Astrocyte (in vitro differentiated cells and primary cell): ENCODE measurements around the gene RPLP1.

Experiments
- EZH2 ChIP-seq: IDR thresholded peaks from 2 replicates; pipeline ENCODE4 v1.6.1; 2012; ENCODE audit warnings: mild to moderate bottlenecking, low read length, inconsistent platforms; ENCODE audit not compliant: insufficient read depth
- TF ChIP-seq, protein P1 (sequence below): IDR thresholded peaks from 2 replicates; pipeline ENCODE4 v1.5.1; 2011; ENCODE audit warnings: low read depth, mild to moderate bottlenecking, inconsistent platforms, low read length, moderate library complexity; ENCODE audit not compliant: insufficient read depth

DNA sequence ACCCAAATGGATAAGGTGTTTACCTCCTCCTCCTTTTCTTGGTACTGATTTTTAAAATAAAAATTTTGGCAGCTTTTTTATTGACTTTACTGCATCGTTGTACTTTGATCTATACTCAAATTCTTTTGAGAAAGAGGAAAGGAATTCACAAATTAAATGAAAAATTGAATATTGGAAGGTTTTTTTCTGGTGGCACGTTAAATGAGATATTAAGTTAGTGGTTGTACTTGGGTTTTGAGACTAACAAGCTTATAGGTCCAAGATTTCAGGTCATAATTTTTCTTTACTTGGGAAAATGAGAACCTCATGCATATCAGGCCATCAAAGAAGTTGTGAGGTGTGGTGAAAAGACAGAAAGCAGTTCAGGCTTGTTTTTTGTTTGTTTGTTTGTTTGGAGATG is 14.1 kb downstream of the RPLP1 start:
- TF ChIP-seq, protein P1, sequence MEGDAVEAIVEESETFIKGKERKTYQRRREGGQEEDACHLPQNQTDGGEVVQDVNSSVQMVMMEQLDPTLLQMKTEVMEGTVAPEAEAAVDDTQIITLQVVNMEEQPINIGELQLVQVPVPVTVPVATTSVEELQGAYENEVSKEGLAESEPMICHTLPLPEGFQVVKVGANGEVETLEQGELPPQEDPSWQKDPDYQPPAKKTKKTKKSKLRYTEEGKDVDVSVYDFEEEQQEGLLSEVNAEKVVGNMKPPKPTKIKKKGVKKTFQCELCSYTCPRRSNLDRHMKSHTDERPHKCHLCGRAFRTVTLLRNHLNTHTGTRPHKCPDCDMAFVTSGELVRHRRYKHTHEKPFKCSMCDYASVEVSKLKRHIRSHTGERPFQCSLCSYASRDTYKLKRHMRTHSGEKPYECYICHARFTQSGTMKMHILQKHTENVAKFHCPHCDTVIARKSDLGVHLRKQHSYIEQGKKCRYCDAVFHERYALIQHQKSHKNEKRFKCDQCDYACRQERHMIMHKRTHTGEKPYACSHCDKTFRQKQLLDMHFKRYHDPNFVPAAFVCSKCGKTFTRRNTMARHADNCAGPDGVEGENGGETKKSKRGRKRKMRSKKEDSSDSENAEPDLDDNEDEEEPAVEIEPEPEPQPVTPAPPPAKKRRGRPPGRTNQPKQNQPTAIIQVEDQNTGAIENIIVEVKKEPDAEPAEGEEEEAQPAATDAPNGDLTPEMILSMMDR, result no peak
- no peak for TF ChIP-seq EZH2
